Right atrium auricular region (tissue), 2 donors: Measurements from ENCODE around the gene TBC1D9. TPM values are rescaled to one million over a fixed set of nuclear protein-coding genes. Genes with fewer than 3 reads are reported as not detected.

Experiments
- DNase-seq: peaks from one replicate; pipeline ENCODE4 v3.0.0-alpha.2; 2019; ENCODE audit warnings: low spot score
- H3K27ac ChIP-seq, 2 donors: fragments of 200-600 bp; sonication (generic); 1 replicate in 1 of 2; 2 replicates in 1 of 2; pipeline ENCODE4 v1.5.1; 2016 to 2019
- H3K27me3 ChIP-seq, 2 donors: fragments of 200-600 bp; sonication (generic); one replicate each; pipeline versions ENCODE4 v1.5.1 to v1.6.0; 2017 to 2019
- H3K36me3 ChIP-seq: fragments of 200-600 bp; sonication (generic); one replicate; pipeline ENCODE4 v1.5.1; 2016
- H3K4me1 ChIP-seq, 2 donors: fragments of 200-600 bp; sonication (generic); one replicate each; pipeline versions ENCODE4 v1.5.1 to v1.6.0; 2017 to 2019
- H3K4me3 ChIP-seq, 2 donors: fragments of 200-600 bp; sonication (generic); 1 replicate in 1 of 2; 2 replicates in 1 of 2; pipeline ENCODE4 v1.5.1; 2017 to 2019; ENCODE audit warnings: mild to moderate bottlenecking in 1 of 2, moderate library complexity in 1 of 2
- H3K9me3 ChIP-seq, 2 donors: fragments of 200-600 bp; sonication (generic); one replicate each; pipeline ENCODE4 v1.5.1; 2019
- total RNA-seq, 2 donors: library from RNA; depleted of rRNA; stranded (reverse); fragments of >200 nt; gene quantifications; one replicate each; pipeline ENCODE4 v1.1.0, GENCODE V29; 2016
- TF ChIP-seq, protein P1 (sequence below), 2 donors: fragments of 200-600 bp; sonication (generic); IDR thresholded peaks; one replicate each; pipeline ENCODE4 v1.5.1; 2019; ENCODE audit warnings: antibody characterized with exemption in 2 of 2

The TBC1D9 gene
- total RNA-seq, 2 donors from 2014 or later, result 10.9 to 18.8 TPM

- DNase-seq, result no peak
- H3K4me1 ChIP-seq, result peaks cover 0 to 24% of the 10 kb centered on the region in 2 donors
- H3K9me3 ChIP-seq, result peaks cover 0 to 4% of the 10 kb centered on the region in 2 donors
- no peak overlapping the region for H3K4me3 ChIP-seq
- H3K36me3 ChIP-seq, result no peaks in the 10 kb centered on the region
- TF ChIP-seq, protein P1, sequence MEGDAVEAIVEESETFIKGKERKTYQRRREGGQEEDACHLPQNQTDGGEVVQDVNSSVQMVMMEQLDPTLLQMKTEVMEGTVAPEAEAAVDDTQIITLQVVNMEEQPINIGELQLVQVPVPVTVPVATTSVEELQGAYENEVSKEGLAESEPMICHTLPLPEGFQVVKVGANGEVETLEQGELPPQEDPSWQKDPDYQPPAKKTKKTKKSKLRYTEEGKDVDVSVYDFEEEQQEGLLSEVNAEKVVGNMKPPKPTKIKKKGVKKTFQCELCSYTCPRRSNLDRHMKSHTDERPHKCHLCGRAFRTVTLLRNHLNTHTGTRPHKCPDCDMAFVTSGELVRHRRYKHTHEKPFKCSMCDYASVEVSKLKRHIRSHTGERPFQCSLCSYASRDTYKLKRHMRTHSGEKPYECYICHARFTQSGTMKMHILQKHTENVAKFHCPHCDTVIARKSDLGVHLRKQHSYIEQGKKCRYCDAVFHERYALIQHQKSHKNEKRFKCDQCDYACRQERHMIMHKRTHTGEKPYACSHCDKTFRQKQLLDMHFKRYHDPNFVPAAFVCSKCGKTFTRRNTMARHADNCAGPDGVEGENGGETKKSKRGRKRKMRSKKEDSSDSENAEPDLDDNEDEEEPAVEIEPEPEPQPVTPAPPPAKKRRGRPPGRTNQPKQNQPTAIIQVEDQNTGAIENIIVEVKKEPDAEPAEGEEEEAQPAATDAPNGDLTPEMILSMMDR (IDR thresholded peaks at IDR 0.05), result no peak
- no peaks in the 10 kb centered on the region for H3K27me3 ChIP-seq
- no peak overlapping the region for H3K27ac ChIP-seq
Observed at GRCh38 chr4:140743194-140743931, 12.8 kb downstream of the TBC1D9 start.

GRCh38 chr4:140742838-140743193, 13.4 kb downstream of the TBC1D9 start:
- Histone ChIP-seq H3K27ac (no peak overlapping the region), H3K27me3 (no peaks in the 10 kb centered on the region), H3K4me1 (peaks cover 0 to 24% of the 10 kb centered on the region in 2 donors), H3K9me3 (no peaks in the 10 kb centered on the region), H3K4me3 (no peak overlapping the region), H3K36me3 (no peaks in the 10 kb centered on the region)
- DNase-seq, result no peak
- TF ChIP-seq, protein P1 (IDR thresholded peaks at IDR 0.05), result no peak

- Histone ChIP-seq H3K27ac (no peak overlapping the region), H3K9me3 (no peaks in the 10 kb centered on the region), H3K4me1 (peaks cover 0 to 34% of the 10 kb centered on the region in 2 donors), H3K36me3 (no peaks in the 10 kb centered on the region), H3K27me3 (no peaks in the 10 kb centered on the region), H3K4me3 (no peak overlapping the region)
- TF ChIP-seq, protein P1 (IDR thresholded peaks at IDR 0.05), result no peak
- no peak for DNase-seq
Observed at GRCh38 chr4:140740906-140741670, 15.1 kb downstream of the TBC1D9 start.

DNA sequence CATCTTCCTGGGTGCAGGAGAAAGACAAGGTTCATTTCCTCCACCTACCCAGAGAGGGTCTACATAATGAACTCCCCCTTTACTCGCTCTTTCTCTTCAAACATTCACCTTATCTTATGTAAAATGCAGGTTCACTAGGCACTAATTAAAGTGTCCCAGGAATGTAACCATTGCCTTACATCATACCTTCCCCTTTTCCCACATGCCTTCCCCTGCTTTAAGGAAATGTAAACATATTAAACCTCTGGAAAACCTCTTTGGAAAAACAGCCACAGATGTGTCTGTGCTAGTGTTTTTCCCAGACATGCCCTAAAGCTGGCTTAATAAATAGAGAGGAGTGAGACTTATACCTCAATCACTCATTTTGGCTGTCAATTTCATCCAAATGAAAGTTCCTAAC, 15.8 kb downstream of the TBC1D9 start:
- H3K27ac ChIP-seq, result no peak overlapping the region
- H3K36me3 ChIP-seq, result no peaks in the 10 kb centered on the region
- H3K4me1 ChIP-seq, result peaks cover 0 to 40% of the 10 kb centered on the region in 2 donors
- H3K27me3 ChIP-seq, result no peaks in the 10 kb centered on the region
- DNase-seq, result no peak
- TF ChIP-seq, protein P1 (IDR thresholded peaks at IDR 0.05), result no peak
- H3K9me3 ChIP-seq, result no peaks in the 10 kb centered on the region
- H3K4me3 ChIP-seq, result no peak overlapping the region

DNA sequence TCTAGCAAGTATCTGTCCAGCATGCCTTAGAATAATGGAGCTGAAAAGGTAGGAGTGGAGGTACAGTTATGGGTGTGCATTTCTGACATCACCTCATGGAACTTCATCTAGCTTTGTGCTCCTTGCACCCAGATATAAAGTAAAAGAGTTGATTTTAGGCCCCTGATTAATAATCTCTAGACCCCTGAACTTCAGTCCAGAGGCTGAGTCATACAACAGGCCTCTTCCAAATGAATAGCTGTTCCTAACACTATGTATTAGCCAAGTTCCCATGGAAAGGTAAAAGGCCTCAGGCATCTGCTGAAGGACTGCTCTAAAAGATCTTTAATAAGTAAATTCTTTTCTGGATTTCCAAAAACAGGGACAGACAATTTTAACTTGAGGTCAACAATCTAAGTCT, 16.2 kb downstream of the TBC1D9 start:
- H3K36me3 ChIP-seq, result no peaks in the 10 kb centered on the region
- no peaks in the 10 kb centered on the region for H3K27me3 ChIP-seq
- DNase-seq, result no peak
- no peaks in the 10 kb centered on the region for H3K9me3 ChIP-seq
- TF ChIP-seq, protein P1 (IDR thresholded peaks at IDR 0.05), result no peak
- H3K27ac ChIP-seq, result no peak overlapping the region
- peaks cover 0 to 44% of the 10 kb centered on the region in 2 donors for H3K4me1 ChIP-seq
- no peak overlapping the region for H3K4me3 ChIP-seq
